Body of pancreas (tissue), 4 donors: ENCODE results near the gene KCNH8.

Source experiments
- CTCF ChIP-seq, 7 experiments: fragments of 450-650 bp in 4 of 7; fragments of 200-600 bp in 3 of 7; sonication (generic) in 3 of 7; IDR thresholded peaks; one replicate each; pipeline ENCODE4 v1.5.1; 2016 to 2019; ENCODE audit warnings: antibody characterized with exemption in 7 of 7
- POLR2A ChIP-seq, 3 donors: fragments of 450-650 bp; IDR thresholded peaks; one replicate each; pipeline ENCODE4 v1.6.1; 2016; ENCODE audit warnings: antibody characterized with exemption in 3 of 3, mild to moderate bottlenecking in 2 of 3

- no peak for TF ChIP-seq CTCF (IDR thresholded peaks at IDR 0.05)
- TF ChIP-seq POLR2A (IDR thresholded peaks at IDR 0.05) = no peak
Observed at GRCh38 chr3:19149368-19149767, 1.1 kb downstream of the KCNH8 start.
